Measurements from ENCODE around the gene ASPG. TPM values are rescaled to one million over a fixed set of nuclear protein-coding genes. Genes with fewer than 3 reads are reported as not detected.

Gene ASPG
- polyA plus RNA-seq, 1 donor from 2014 or later: 0.16 TPM

DNA sequence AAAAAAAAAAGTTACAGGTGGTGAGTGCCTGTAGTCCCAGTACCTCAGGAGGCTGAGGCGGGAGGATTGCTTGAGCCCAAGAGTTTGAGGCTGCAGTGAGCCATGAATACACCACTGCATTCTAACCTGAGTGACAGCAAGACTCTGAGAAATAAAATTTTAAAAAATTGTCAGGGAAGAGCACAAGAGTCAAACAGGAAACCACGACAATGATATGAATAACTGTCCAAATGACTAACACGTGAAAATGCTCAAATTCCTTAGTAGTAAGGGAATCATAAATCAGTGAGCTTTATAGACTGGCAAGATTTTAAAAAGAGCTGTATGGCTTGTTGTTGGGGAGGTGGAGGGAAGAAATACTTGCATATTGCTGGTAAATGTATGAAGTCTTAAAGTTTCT lies 12.9 kb upstream of the ASPG start:
- H3K27me3 ChIP-seq (ENCODE audit: insufficient read depth, low read depth, low read length): no peaks in the 10 kb centered on the region
- no peaks in the 10 kb centered on the region for H3K36me3 ChIP-seq (ENCODE audit: insufficient read depth, low read length)
- H4K20me1 ChIP-seq (ENCODE audit: insufficient read depth): no peaks in the 10 kb centered on the region
- H3K27ac ChIP-seq (ENCODE audit: low read length): no peak overlapping the region
- H3K4me3 ChIP-seq (ENCODE audit: low read length): no peak overlapping the region
- H3K9me3 ChIP-seq (ENCODE audit: low read length): no peaks in the 10 kb centered on the region
- TF ChIP-seq, protein P1, sequence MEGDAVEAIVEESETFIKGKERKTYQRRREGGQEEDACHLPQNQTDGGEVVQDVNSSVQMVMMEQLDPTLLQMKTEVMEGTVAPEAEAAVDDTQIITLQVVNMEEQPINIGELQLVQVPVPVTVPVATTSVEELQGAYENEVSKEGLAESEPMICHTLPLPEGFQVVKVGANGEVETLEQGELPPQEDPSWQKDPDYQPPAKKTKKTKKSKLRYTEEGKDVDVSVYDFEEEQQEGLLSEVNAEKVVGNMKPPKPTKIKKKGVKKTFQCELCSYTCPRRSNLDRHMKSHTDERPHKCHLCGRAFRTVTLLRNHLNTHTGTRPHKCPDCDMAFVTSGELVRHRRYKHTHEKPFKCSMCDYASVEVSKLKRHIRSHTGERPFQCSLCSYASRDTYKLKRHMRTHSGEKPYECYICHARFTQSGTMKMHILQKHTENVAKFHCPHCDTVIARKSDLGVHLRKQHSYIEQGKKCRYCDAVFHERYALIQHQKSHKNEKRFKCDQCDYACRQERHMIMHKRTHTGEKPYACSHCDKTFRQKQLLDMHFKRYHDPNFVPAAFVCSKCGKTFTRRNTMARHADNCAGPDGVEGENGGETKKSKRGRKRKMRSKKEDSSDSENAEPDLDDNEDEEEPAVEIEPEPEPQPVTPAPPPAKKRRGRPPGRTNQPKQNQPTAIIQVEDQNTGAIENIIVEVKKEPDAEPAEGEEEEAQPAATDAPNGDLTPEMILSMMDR (IDR thresholded peaks at IDR 0.05; ENCODE audit: poor library complexity, severe bottlenecking): no peak
- no peak for TF ChIP-seq EZH2 (IDR thresholded peaks at IDR 0.05; ENCODE audit: borderline replicate concordance, insufficient read depth, low read length, poor library complexity, severe bottlenecking)
- no peak overlapping the region for H3K4me2 ChIP-seq (ENCODE audit: low read length)
- H3K9ac ChIP-seq (ENCODE audit: low read length): no peak overlapping the region
- no peaks in the 10 kb centered on the region for H3K9me2 ChIP-seq (ENCODE audit: insufficient read depth, low read length)
- H2AFZ ChIP-seq (ENCODE audit: low read depth, low read length): no peak overlapping the region
- H3K79me2 ChIP-seq (replicated peaks; ENCODE audit: insufficient read depth, low read length): no peaks in the 10 kb centered on the region
- H3F3A ChIP-seq (ENCODE audit: insufficient read depth, low read length, poor library complexity, severe bottlenecking): no peaks in the 10 kb centered on the region

DNA sequence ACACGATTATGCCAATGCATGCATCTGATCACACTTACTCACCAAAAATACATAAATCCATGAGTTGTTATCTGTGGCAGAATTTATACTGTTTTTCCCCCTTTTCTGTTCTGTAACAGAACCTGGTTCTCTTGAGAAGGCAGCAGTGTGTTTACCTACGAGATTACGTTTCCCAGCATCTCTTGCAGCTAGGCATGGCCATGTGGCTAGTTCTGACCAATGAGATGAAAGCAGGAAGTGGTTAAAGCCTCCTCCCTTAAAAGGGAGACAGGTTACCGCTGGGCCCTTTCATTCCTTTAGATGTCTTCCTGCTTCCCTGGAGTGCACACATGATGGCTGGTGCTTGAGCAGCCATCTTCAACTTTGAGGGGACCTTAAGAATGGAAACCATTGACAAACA lies 11.7 kb upstream of the ASPG start:
- H2AFZ ChIP-seq (ENCODE audit: low read depth, low read length): no peak overlapping the region
- no peaks in the 10 kb centered on the region for H3K9me2 ChIP-seq (ENCODE audit: insufficient read depth, low read length)
- H3K79me2 ChIP-seq (replicated peaks; ENCODE audit: insufficient read depth, low read length): no peaks in the 10 kb centered on the region
- H3K9me3 ChIP-seq (ENCODE audit: low read length): no peaks in the 10 kb centered on the region
- no peaks in the 10 kb centered on the region for H3K36me3 ChIP-seq (ENCODE audit: insufficient read depth, low read length)
- no peak overlapping the region for H3K4me3 ChIP-seq (ENCODE audit: low read length)
- H3K4me2 ChIP-seq (ENCODE audit: low read length): no peak overlapping the region
- no peaks in the 10 kb centered on the region for H3K27me3 ChIP-seq (ENCODE audit: insufficient read depth, low read depth, low read length)
- no peak overlapping the region for H3K9ac ChIP-seq (ENCODE audit: low read length)
- TF ChIP-seq, protein P2, sequence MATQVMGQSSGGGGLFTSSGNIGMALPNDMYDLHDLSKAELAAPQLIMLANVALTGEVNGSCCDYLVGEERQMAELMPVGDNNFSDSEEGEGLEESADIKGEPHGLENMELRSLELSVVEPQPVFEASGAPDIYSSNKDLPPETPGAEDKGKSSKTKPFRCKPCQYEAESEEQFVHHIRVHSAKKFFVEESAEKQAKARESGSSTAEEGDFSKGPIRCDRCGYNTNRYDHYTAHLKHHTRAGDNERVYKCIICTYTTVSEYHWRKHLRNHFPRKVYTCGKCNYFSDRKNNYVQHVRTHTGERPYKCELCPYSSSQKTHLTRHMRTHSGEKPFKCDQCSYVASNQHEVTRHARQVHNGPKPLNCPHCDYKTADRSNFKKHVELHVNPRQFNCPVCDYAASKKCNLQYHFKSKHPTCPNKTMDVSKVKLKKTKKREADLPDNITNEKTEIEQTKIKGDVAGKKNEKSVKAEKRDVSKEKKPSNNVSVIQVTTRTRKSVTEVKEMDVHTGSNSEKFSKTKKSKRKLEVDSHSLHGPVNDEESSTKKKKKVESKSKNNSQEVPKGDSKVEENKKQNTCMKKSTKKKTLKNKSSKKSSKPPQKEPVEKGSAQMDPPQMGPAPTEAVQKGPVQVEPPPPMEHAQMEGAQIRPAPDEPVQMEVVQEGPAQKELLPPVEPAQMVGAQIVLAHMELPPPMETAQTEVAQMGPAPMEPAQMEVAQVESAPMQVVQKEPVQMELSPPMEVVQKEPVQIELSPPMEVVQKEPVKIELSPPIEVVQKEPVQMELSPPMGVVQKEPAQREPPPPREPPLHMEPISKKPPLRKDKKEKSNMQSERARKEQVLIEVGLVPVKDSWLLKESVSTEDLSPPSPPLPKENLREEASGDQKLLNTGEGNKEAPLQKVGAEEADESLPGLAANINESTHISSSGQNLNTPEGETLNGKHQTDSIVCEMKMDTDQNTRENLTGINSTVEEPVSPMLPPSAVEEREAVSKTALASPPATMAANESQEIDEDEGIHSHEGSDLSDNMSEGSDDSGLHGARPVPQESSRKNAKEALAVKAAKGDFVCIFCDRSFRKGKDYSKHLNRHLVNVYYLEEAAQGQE (IDR thresholded peaks at IDR 0.05; ENCODE audit: borderline replicate concordance): no peak
- TF ChIP-seq, protein P1 (IDR thresholded peaks at IDR 0.05; ENCODE audit: poor library complexity, severe bottlenecking): no peak
- TF ChIP-seq TAF1 (IDR thresholded peaks at IDR 0.05; ENCODE audit: low read depth) (no peak), EP300 (conservative IDR thresholded peaks at IDR 0.05; ENCODE audit: poor library complexity, severe bottlenecking) (no peak), POLR2AphosphoS5 (IDR thresholded peaks at IDR 0.05) (no peak), RAD21 (conservative IDR thresholded peaks at IDR 0.05) (no peak), EZH2 (IDR thresholded peaks at IDR 0.05; ENCODE audit: borderline replicate concordance, insufficient read depth, low read length, poor library complexity, severe bottlenecking) (no peak), MXI1 (conservative IDR thresholded peaks at IDR 0.05; ENCODE audit: poor library complexity, severe bottlenecking) (no peak), SMC3 (conservative IDR thresholded peaks at IDR 0.05; ENCODE audit: poor library complexity) (no peak)
- H3F3A ChIP-seq (ENCODE audit: insufficient read depth, low read length, poor library complexity, severe bottlenecking): no peaks in the 10 kb centered on the region
- no peak overlapping the region for H3K27ac ChIP-seq (ENCODE audit: low read length)
- no peaks in the 10 kb centered on the region for H4K20me1 ChIP-seq (ENCODE audit: insufficient read depth)

Data from neural cell (in vitro differentiated cells).